GM12874 (cell line): ENCODE measurements around the gene HCRTR2.

Experiments
- CTCF ChIP-seq: IDR thresholded peaks from 2 replicates; pipeline ENCODE4 v1.5.1; 2011; ENCODE audit warnings: low read depth, mild to moderate bottlenecking, control low read depth, low read length, moderate library complexity; ENCODE audit not compliant: insufficient read depth

HCRTR2 gene

GRCh38 chr6:55153284-55153683, 21.0 kb upstream of the HCRTR2 start:
- no peak for TF ChIP-seq CTCF

DNA sequence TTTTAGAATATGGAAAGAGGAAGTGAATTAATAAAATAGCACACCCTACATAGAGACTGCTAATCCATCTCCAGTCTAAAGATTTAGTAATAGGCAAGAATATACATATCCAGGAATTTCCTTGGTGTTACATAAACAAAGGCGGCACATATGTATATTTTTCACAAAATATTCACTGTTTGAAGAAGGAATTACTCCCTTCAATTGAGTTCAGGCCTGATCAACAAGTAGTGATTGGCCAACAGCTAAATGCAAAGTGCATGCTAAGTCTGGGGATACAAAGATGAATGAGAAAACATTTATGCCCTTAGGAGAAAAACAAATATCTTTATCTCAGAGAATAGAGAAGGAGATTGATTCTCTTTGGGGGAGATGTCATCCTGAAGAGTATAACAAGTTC, 6.5 kb upstream of the HCRTR2 start:
- no peak for TF ChIP-seq CTCF

DNA sequence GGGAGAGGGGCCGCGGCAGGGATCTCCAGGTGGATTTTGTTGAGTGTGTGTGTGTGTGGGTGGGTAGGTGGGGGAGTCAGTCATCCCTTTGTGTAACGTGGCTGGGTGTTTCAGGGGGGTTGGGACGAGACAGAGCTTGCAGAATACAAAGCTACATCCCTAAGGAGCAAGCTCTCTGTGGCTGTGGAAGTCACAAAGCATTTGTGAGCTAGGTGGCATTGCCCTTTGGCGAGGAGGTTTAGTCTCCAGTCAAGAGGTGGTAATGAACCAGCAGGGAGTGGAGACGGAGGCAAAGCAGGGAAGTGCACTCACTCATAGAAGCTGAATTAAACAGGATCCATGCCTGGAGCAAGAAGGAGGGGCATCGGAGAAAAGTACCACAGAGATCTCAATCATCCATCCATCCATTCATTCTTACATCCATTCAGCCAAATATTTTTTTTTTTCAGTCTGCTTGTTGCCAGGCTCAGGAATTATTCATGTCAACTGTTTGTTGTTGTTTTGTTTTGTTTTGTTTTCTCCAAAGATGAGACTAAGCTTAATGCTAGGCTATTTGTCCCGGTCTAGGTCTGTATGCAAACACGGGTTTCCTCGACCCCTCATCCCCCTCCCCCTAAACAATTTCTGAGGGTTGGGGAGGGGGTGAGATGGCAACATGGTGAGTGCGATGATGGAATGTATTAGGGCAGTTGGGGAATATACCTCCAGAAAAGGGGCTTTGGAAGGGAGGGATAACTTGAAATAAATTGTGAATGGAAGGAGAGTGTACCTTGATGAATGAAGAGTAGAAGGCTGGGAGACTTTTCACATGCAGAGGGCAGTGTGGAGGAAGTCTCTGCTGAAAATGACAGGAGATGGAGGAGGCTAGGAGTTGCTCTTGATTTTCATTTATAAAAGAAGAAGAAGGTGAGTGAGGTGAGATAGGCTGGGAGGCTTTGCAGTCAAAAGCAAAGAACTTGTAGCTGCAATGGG, 1.0 kb downstream of the HCRTR2 start:
- TF ChIP-seq CTCF = no peak

- TF ChIP-seq CTCF = no peak
Observed at GRCh38 chr6:55176958-55177357, 2.6 kb downstream of the HCRTR2 start.

- no peak for TF ChIP-seq CTCF
Observed at GRCh38 chr6:55180258-55180657, 5.9 kb downstream of the HCRTR2 start.

DNA sequence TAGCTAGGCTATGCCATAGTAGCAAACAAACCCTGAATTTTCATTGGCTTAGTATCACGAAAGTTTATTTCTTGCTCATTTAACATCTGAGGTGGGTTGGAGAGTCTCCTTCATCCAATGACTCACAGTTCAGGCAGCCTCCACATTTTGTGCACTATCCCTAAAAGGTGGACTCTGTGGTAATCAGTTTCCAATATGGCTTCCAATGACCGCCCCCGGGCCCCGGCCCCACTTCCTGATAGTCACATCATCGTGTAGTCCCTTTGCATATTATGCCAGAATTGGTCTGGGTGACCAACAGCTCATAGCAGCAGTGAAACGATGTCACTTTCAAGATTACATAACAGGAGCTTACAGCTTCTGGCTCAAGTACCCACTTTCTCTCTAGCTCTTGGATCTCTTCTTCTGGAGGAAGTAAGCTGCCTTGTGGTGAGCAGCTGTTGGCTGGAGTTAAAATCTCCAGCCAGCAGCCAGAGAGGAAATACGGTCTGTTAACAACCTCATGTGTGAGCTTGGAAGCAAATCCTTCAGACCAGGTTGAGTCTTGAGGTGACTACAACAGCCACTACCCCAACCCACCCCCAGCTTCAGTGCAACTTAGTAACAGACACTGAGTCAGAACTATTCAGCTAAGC, 7.8 kb downstream of the HCRTR2 start:
- TF ChIP-seq CTCF = no peak

DNA sequence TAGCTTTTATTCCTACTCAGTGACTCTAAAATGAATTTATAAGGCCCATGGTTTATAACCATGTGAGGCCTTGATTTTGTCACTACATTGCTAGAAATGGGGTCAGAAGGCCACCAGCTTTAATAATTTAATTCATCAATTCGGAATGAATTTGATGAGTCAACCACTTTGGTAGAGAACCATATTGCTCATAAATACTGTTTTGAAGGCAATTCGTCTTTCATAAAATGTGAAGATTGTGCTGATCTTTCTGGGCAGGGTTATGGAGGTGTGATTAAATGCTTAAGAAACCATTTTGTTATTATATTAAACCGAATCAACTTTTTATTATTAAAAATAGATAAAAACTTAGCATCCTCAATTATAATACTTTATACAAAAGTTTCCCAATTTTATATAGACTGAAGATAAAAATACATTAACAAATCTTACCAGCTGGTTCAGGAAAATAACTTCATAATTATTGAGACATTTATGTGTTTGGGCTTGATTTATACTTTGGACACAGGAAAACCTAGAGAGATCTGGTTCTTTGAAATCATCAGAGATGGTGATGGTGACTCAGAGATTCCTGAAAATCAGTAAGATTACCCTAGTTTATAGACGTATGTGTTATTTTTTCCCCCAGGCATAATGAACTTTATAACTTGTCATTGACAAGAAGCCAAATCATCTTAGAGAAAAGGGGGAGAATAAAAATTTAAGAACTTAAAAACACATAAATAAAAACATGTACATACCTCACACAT, 10.6 kb downstream of the HCRTR2 start:
- no peak for TF ChIP-seq CTCF
